GM19025 (cell line): ENCODE data around the gene MAGEL2.

ENCODE experiments used
- ATAC-seq: cut with Tn5 transposase; IDR thresholded peaks from one replicate; pipeline ENCODE4 v1.9.1; 2021; ENCODE audit warnings: mild to moderate bottlenecking, low read depth, moderate library complexity; ENCODE audit not compliant: unreplicated experiment

The MAGEL2 gene

GRCh38 chr15:23647421-23648370 is at the start of gene MAGEL2:
TSS of gene MAGEL2 (minus strand) at chr15:23647867. CDS start at chr15:23647742, 125 bp downstream.
- ATAC-seq: no peak

DNA sequence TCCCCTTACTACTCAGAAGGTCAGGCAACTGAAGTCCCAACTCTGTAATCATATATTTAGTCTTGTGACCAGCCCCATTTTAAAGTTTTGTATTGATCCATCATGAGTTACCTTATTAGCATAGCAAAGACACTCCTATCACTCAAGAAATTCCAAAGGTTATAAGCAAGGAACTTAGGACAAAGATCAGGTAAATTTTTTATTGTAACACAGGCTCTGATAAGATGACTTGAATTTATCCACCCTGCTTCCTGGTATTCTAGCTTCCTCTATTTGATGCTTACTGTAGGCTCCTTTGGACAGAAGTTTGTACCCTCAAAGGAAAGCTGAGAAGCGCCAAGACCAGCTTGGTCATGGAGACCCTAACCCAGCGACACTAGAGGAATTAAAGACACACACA is 47.6 kb upstream of the MAGEL2 start:
- ATAC-seq: no peak

- no peak for ATAC-seq
Measured at GRCh38 chr15:23694592-23694991, 46.9 kb upstream of the MAGEL2 start.

DNA sequence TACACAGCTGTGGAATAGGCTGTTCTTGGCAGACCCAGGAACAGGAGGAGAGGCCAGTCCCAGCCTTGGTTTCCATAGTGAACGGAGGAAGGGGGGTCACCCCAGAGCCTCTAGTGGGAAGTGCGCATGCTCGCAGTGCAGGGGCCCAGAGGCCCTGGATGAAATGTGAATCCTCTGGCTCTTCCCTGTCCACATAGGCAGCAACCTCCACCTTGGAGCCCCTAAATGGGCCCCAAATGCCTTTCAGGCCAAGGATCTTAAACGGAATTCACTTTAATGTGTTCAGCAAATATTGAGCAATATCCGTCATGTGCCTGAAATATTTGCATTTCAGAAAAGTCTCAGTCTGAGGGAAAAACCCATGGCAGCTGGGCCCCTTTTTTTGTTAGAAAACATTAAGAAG is 42.8 kb upstream of the MAGEL2 start:
- ATAC-seq: no peak

GRCh38 chr15:23690015-23690414 is 42.3 kb upstream of the MAGEL2 start:
- ATAC-seq: no peak

DNA sequence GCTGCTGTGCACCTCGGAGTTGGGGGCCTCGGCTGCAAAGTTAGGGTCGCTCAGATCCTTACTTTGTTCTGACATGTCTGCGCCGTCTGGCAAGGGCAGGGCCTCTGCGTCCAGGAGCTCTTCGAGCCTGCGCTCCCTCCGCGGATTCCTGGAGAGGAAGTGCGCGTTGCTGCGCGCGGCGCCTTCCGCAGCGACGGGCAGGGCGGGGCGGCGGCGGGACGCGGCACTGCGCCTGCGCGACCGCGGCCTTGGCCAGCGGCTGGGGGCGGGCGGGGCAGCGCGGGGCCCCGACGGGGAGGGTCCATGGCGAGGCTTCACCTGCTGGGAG is 39.4 kb upstream of the MAGEL2 start, which contains the start of gene NDN:
NDN (minus strand) TSS at position 163 of the 328 bp plus-strand sequence; CDS start at position 75, 88 bp downstream.
- ATAC-seq: no peak

GRCh38 chr15:23686466-23687142 is 38.9 kb upstream of the MAGEL2 start:
- no peak for ATAC-seq

DNA sequence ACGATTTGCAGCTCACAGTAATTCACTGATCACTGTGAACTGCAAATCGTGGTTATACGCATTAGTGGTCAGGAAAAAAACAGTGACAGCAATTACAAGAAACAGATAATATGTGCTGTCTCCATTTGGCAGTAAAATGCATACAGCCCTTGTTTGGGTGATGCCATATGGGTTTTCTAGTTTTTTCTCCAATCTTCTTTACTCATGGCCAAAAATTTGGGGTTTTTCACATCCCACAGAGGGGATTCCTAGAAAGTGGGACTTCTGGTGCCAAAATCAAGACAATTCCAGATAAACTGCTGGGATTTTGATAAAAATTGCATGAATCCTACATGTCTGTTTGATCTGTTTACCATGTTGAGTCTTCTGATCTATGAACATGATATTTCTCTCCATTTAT is 23.8 kb upstream of the MAGEL2 start:
- no peak for ATAC-seq

- no peak for ATAC-seq
Measured at GRCh38 chr15:23670970-23671369, 23.3 kb upstream of the MAGEL2 start.

DNA sequence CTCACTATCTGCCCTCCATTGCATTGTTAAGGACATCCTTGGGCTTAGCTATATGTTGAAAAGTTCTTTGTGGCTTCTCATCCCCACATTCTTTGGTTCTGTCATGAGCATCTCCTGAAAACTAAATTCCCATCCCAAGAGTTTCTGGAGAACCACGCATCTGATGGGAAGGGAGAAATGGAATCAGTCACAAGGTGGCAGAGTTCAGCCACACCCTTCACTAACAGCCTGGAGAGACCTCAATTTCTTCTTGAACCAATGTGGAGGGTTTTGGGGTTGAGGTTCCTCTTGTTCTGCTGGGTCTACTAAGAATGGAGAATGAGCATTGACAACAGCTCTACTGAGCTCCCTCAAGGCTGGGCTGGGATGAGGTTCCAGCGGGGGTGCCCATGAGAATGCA is 15.6 kb upstream of the MAGEL2 start:
- ATAC-seq: no peak

GRCh38 chr15:23648920-23649515 is 1.4 kb upstream of the MAGEL2 start:
- ATAC-seq: no peak

DNA sequence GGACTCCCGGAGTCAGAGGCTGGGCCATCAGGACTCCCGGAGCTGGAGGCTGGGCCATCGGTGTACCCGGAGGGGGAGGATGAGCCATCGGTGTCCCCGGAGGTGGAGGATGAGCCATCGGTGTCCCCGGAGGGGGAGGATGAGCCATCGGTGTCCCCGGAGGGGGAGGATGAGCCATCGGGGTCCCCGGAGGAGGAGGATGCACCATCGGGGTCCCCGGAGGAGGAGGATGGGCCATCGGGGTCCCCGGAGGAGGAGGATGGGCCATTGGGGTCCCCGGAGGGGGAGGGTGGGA is 719 bp downstream of the MAGEL2 start:
- no peak for ATAC-seq

- ATAC-seq: no peak
Measured at GRCh38 chr15:23646165-23647000, 1.3 kb downstream of the MAGEL2 start.

- no peak for ATAC-seq
Measured at GRCh38 chr15:23645371-23646164, 2.1 kb downstream of the MAGEL2 start.

- ATAC-seq: no peak
Measured at GRCh38 chr15:23644829-23645228, 2.8 kb downstream of the MAGEL2 start.

DNA sequence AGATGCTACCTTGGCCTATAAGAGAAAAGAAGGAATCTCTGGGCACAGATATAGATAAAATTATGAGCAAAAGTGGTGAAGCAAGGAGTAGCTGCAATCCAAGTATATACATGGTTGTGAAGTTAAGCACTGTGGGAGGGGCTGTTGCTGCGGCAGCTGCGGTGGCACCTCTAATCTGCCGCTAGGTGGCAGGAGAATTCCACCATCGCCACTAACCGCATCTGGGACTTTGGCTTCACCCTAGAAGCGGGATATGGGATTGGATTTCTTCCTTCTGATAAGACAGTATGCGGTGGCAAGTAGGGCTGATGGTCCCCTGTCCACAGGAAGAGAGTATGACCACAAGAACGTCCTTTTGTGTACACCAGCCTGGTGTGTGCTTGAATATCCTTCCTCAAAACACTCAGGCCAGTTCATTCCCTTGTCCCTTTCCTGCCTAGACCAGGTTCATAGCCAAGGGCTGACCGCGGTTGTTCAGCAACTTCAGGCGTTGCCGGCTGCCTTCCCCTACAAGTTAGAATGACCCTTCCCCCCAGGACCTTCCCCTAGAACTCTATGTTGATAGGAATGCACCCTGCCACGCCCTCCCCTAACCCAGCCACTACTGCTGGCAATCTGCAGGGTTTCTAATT is 5.1 kb downstream of the MAGEL2 start:
- no peak for ATAC-seq

DNA sequence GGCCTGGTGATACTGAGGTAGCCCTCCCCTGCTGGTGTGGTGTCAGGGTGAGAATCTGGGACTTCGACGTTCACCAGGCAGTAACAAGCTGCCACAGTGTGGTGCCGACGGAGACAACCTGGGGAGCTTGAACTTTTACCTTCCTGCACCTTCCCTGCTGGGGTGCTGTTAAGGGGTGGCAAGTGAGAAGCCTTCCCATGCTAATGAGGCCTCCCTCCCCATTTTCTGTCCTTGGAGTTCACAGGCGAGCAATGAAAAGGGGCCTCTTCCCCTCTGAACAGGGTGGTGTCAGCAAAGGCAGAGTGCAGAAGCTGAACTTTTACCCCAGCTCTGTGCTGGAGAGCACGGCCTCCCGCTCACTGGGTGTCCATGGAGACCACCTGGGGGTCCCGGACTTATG is 13.5 kb downstream of the MAGEL2 start:
- no peak for ATAC-seq

GRCh38 chr15:23629234-23629805 is 18.3 kb downstream of the MAGEL2 start:
- ATAC-seq: no peak

DNA sequence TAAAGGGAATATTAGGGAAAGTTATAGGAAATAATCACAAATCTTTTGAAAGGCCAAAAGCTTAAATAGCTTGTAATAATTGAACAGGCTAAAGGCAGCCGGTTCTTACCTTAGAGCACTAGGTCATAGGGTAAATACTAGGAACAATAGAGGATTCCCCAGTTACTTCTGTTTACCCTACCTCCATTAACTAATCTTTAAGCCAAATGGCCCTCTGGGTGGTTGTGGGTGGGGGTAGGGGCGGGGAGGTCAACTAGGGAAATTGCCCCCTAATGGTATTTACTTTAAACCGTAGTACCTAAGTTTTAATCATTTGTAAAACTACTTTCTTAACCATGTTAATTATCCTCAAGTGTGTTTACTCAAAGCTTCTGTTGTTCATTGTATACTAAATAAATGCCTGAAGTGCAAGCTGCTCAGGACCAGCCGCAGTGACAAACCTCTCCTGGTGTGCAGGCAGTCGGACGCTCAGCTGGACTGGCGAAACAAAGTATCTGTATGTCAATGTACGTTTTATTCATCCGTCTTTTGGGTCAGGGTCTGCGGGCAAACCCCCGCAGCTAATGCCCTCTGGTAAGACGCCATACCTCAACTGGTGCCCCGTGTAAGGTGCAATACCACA is 18.9 kb downstream of the MAGEL2 start:
- ATAC-seq: no peak
